ENCODE data around the gene ATP2C1.

Gene ATP2C1

GRCh38 chr3:130976706-130977105 lies 82.8 kb downstream of the ATP2C1 start:
- in situ Hi-C loops (cut with MboI; ENCODE audit: low sequenced_read_pairs, unreplicated experiment): no loop called here
- DNase-seq (ENCODE audit: low spot score): no peak
- TF ChIP-seq CTCF (IDR thresholded peaks at IDR 0.05; ENCODE audit: borderline replicate concordance, control extremely low read depth, extremely low read depth, insufficient read depth, missing control alignments): no peak

- no peak for DNase-seq (ENCODE audit: low spot score)
- in situ Hi-C loops (cut with MboI; ENCODE audit: low sequenced_read_pairs, unreplicated experiment): no loop called here
- no peak for TF ChIP-seq CTCF (IDR thresholded peaks at IDR 0.05; ENCODE audit: borderline replicate concordance, control extremely low read depth, extremely low read depth, insufficient read depth, missing control alignments)
Measured at GRCh38 chr3:130979117-130979516, 85.2 kb downstream of the ATP2C1 start.

- in situ Hi-C loops (cut with MboI; ENCODE audit: low sequenced_read_pairs, unreplicated experiment): no loop called here
- DNase-seq (ENCODE audit: low spot score): no peak
- no peak for TF ChIP-seq CTCF (IDR thresholded peaks at IDR 0.05; ENCODE audit: borderline replicate concordance, control extremely low read depth, extremely low read depth, insufficient read depth, missing control alignments)
Measured at GRCh38 chr3:130981469-130981868, 87.6 kb downstream of the ATP2C1 start.

- TF ChIP-seq CTCF (IDR thresholded peaks at IDR 0.05; ENCODE audit: borderline replicate concordance, control extremely low read depth, extremely low read depth, insufficient read depth, missing control alignments): no peak
- DNase-seq (ENCODE audit: low spot score): no peak
- in situ Hi-C loops (cut with MboI; ENCODE audit: low sequenced_read_pairs, unreplicated experiment): no loop called here
Measured at GRCh38 chr3:130990282-130990681, 96.4 kb downstream of the ATP2C1 start.

GRCh38 chr3:130991126-130991525 lies 97.2 kb downstream of the ATP2C1 start:
- no peak for DNase-seq (ENCODE audit: low spot score)
- no peak for TF ChIP-seq CTCF (IDR thresholded peaks at IDR 0.05; ENCODE audit: borderline replicate concordance, control extremely low read depth, extremely low read depth, insufficient read depth, missing control alignments)
- in situ Hi-C loops (cut with MboI; ENCODE audit: low sequenced_read_pairs, unreplicated experiment): no loop called here

GRCh38 chr3:130992344-130992743 lies 98.5 kb downstream of the ATP2C1 start:
- TF ChIP-seq CTCF (IDR thresholded peaks at IDR 0.05; ENCODE audit: borderline replicate concordance, control extremely low read depth, extremely low read depth, insufficient read depth, missing control alignments): no peak

GRCh38 chr3:130997289-130997688 lies 103.4 kb downstream of the ATP2C1 start:
- in situ Hi-C loops (cut with MboI; ENCODE audit: low sequenced_read_pairs, unreplicated experiment): no loop called here
- TF ChIP-seq CTCF (IDR thresholded peaks at IDR 0.05; ENCODE audit: borderline replicate concordance, control extremely low read depth, extremely low read depth, insufficient read depth, missing control alignments): no peak
- no peak for DNase-seq (ENCODE audit: low spot score)

More at GRCh38 chr3:130992344-130992743, 98.5 kb downstream of the ATP2C1 start:
- in situ Hi-C loops (cut with MboI; ENCODE audit: low sequenced_read_pairs, unreplicated experiment): no loop called here
- no peak for DNase-seq (ENCODE audit: low spot score)
